WI38 (cell line): ENCODE results near the gene DOK5.

Source experiments
- H3K4me3 ChIP-seq: 2 replicates; pipeline ENCODE4 v1.5.1; 2011; ENCODE audit warnings: low read depth, mild to moderate bottlenecking, control low read depth, low read length
- TF ChIP-seq, protein P1 (sequence below): IDR thresholded peaks from 2 replicates; pipeline ENCODE4 v1.5.1; 2012; ENCODE audit warnings: low read depth, mild to moderate bottlenecking, control low read depth, low read length

The DOK5 gene

DNA sequence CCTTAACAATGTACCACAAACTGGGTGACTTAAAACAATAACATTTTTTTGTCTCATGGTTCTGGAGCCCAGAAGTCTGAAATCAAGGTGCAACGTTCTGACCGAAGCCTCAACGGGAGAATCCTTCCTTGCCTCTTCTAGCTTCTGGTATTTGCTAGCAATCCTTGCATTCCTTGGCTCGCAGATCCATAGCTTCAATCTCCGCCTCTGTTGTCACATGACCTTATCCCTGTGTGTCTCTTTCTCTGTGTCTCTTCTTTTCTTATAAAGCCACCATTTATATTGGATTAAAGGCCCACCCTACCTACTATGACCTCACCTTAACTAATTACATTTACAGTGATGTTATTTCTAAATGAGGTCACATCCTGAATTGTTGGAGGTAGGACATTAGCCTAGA is 37.2 kb upstream of the DOK5 start:
- TF ChIP-seq, protein P1, sequence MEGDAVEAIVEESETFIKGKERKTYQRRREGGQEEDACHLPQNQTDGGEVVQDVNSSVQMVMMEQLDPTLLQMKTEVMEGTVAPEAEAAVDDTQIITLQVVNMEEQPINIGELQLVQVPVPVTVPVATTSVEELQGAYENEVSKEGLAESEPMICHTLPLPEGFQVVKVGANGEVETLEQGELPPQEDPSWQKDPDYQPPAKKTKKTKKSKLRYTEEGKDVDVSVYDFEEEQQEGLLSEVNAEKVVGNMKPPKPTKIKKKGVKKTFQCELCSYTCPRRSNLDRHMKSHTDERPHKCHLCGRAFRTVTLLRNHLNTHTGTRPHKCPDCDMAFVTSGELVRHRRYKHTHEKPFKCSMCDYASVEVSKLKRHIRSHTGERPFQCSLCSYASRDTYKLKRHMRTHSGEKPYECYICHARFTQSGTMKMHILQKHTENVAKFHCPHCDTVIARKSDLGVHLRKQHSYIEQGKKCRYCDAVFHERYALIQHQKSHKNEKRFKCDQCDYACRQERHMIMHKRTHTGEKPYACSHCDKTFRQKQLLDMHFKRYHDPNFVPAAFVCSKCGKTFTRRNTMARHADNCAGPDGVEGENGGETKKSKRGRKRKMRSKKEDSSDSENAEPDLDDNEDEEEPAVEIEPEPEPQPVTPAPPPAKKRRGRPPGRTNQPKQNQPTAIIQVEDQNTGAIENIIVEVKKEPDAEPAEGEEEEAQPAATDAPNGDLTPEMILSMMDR: no peak
- H3K4me3 ChIP-seq: no peak overlapping the region

DNA sequence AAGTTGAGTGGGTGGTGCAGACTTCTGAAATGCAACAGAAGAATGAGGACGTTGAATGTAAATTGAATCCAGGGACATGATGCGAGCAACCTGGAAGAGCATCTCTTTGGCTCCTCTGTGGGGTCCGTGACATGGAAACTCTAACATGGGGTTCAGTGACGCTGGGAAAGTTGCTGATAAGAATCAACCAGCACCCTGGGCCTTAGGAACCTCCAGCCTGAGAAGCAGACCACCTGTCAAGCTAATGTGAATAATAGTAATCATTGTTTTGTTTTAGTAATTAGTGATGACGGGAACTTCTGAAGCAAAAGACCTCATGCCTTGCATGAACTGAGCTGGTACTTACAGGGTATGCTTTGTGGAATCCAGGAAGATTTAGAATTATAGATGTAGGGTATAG is 25.2 kb upstream of the DOK5 start:
- H3K4me3 ChIP-seq: no peak overlapping the region
- TF ChIP-seq, protein P1: no peak

DNA sequence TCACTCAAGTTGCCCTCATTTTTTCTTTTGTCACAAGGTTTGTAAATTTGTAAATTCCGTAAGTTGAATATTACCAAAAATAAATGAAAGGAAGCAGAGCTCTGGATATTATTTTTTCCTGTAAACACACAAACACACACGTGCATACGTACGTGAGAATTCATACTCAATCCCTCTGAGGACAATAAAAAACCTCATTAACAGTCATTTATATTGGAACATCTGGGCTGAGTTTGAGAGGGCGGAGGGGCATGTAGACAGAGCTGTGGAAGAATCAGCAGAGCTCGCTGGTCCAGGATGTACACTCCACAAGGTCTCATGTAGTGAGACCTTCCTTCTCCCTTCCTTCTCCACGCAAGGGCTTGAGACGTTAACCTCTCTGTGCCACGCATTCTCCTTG is 24.2 kb upstream of the DOK5 start:
- TF ChIP-seq, protein P1: no peak
- H3K4me3 ChIP-seq: no peak overlapping the region

DNA sequence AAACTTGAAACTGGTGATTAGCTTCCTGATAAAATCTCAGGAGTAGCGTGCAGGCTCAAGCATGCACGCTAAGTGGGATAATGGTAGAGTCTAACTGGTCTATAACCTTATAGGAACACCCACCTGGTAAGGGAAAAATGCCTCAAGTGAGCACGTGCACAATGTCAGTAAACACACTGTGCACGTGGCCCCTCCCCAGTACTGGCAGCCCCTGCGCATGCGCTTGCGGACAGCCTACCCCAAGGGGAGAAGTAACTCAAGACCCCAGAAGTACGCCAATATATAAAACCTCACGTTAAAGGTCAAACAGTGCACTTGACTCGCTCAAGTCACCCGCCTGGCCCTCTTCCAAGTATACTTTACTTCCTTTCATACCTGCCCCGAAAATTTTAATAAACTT is 23.1 kb upstream of the DOK5 start:
- TF ChIP-seq, protein P1: no peak
- H3K4me3 ChIP-seq: no peak overlapping the region

DNA sequence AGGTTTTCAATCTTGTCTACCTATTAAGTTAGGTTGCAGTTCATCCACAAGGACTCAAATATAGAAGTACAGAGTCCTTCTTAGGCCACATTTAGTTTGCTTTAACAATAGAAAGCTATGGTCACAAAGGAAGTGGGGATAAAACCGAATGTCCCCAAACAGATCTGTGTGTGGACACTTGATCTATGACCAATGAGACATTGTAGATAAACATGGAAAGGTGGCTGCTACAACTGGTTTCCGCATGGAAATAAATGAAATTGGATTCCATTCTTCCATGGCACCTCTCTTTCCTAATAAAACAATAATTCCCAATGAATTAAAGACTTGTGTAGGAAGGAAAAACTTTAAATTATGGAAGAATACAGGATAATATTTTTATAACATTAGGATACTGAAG is 20.4 kb upstream of the DOK5 start:
- no peak overlapping the region for H3K4me3 ChIP-seq
- TF ChIP-seq, protein P1: no peak

DNA sequence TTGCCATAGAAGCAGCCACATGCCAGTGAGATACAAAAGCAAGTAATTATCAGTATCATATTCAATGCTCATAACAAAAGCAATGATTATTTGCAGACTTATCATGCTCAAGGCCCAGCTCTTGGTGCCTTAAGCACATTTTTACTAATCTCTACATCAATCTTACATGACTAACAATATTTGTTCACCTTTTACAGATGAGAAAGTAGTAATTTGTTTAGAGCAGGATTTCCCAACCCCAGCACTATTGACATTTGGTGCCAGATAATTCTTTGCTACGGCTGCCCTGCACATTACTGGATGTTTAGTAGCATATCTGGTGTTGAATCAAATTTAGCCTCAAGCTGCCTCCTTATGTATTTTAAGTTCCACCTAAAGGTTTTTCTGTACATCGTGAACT is 19.0 kb upstream of the DOK5 start:
- H3K4me3 ChIP-seq: no peak overlapping the region
- TF ChIP-seq, protein P1: no peak

DNA sequence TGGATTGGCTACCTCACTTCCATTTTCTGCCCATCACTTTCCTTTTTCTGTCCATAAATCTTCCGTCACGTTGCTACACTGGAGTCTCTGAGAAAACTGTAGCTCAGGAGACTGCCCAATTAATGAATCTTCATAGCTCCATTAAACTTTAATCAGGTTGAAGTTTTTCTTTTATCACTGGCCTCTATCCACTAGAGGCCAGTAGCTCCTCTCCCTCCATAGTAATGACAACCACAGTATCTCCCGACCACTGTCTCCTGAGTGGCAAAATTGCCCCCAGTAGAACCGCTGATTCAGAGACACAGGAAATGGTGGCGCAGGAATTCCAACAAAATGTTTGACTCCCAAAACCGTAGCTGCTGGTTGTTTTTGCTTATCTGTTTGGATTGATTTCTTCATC is 18.4 kb upstream of the DOK5 start:
- H3K4me3 ChIP-seq: no peak overlapping the region
- TF ChIP-seq, protein P1: no peak
